Islet of Langerhans (tissue), 1 donor: Measurements from ENCODE around the gene NR2E1.

Source experiments
- FAIRE-seq: peaks from one replicate; lab custom pipeline; 2011; peaks lifted over from hg19 to GRCh38; lab: Jason Lieb, UNC

NR2E1 gene

GRCh38 chr6:108171918-108172516, 6.2 kb downstream of the NR2E1 start:
- no peak for FAIRE-seq

- no peak for FAIRE-seq
Measured at GRCh38 chr6:108174371-108175175, 8.8 kb downstream of the NR2E1 start.

GRCh38 chr6:108175176-108175591, 9.4 kb downstream of the NR2E1 start:
- FAIRE-seq: no peak

- no peak for FAIRE-seq
Measured at GRCh38 chr6:108175592-108176279, 9.9 kb downstream of the NR2E1 start.

- no peak for FAIRE-seq
Measured at GRCh38 chr6:108176281-108177089, 10.7 kb downstream of the NR2E1 start.

GRCh38 chr6:108179741-108180140, 13.9 kb downstream of the NR2E1 start:
- FAIRE-seq: no peak

GRCh38 chr6:108180266-108180665, 14.4 kb downstream of the NR2E1 start:
- no peak for FAIRE-seq

- FAIRE-seq: no peak
Measured at GRCh38 chr6:108180776-108181175, 15.0 kb downstream of the NR2E1 start.

- no peak for FAIRE-seq
Measured at GRCh38 chr6:108186226-108186625, 20.4 kb downstream of the NR2E1 start.

- FAIRE-seq: no peak
Measured at GRCh38 chr6:108187519-108187918, 21.7 kb downstream of the NR2E1 start.

- FAIRE-seq: no peak
Measured at GRCh38 chr6:108193131-108193530, 27.3 kb downstream of the NR2E1 start.

- FAIRE-seq: no peak
Measured at GRCh38 chr6:108193835-108194234, 28.0 kb downstream of the NR2E1 start.

GRCh38 chr6:108194503-108194902, 28.7 kb downstream of the NR2E1 start:
- no peak for FAIRE-seq

- no peak for FAIRE-seq
Measured at GRCh38 chr6:108195209-108195608, 29.4 kb downstream of the NR2E1 start.

GRCh38 chr6:108198761-108199498, 33.1 kb downstream of the NR2E1 start:
- no peak for FAIRE-seq

GRCh38 chr6:108200186-108200585, 34.4 kb downstream of the NR2E1 start:
- FAIRE-seq: no peak

- FAIRE-seq: no peak
Measured at GRCh38 chr6:108200631-108201030, 34.8 kb downstream of the NR2E1 start.

GRCh38 chr6:108203189-108204112, 37.6 kb downstream of the NR2E1 start:
- FAIRE-seq: no peak

GRCh38 chr6:108207013-108207412, 41.2 kb downstream of the NR2E1 start:
- no peak for FAIRE-seq

GRCh38 chr6:108209738-108210137, 43.9 kb downstream of the NR2E1 start:
- FAIRE-seq: no peak

- no peak for FAIRE-seq
Measured at GRCh38 chr6:108210556-108210955, 44.7 kb downstream of the NR2E1 start.
